WTC11 (cell line): ENCODE results near the gene MARF1. TPM values are rescaled to one million over a fixed set of nuclear protein-coding genes. Genes with fewer than 3 reads are reported as not detected.

Experiments
- ATAC-seq: fragments of 200-7000 bp; cut with Tn5 transposase; 2 replicates; pipeline ENCODE4 v1.10.0; 2021; ENCODE audit warnings: mild to moderate bottlenecking, moderate library complexity
- CTCF ChIA-PET: fragments of 300-600 bp; sonication (Branson Sonifier 250); formaldehyde crosslinking; loops from one replicate; lab custom pipeline; 2021; ENCODE audit warnings: antibody characterized with exemption; lab: Charles Lee
- POLR2A ChIA-PET: fragments of 350-600 bp; sonication (Branson Sonifier 250); formaldehyde crosslinking; loops from one replicate; lab custom pipeline; 2021; ENCODE audit warnings: antibody characterized with exemption; lab: Charles Lee
- DNase-seq: peaks from one replicate; pipeline ENCODE4 v3.0.0; 2021; ENCODE audit warnings: low spot score
- H3K27ac Mint-ChIP-seq: 2 replicates; pipeline ENCODE4 v1.8.0; 2021; ENCODE audit warnings: mixed read lengths
- H3K27me3 Mint-ChIP-seq: 2 replicates; pipeline ENCODE4 v1.8.0; 2021; ENCODE audit warnings: low read depth, mild to moderate bottlenecking, moderate library complexity, mixed read lengths
- H3K36me3 Mint-ChIP-seq: 2 replicates; pipeline ENCODE4 v1.8.0; 2021; ENCODE audit warnings: mixed read lengths
- H3K4me1 Mint-ChIP-seq: 2 replicates; pipeline ENCODE4 v1.8.0; 2022; ENCODE audit warnings: mixed read lengths
- H3K4me3 Mint-ChIP-seq: 2 replicates; pipeline ENCODE4 v1.8.0; 2021; ENCODE audit warnings: mild to moderate bottlenecking, moderate library complexity, mixed read lengths
- H3K9me3 Mint-ChIP-seq: 2 replicates; pipeline ENCODE4 v1.8.0; 2021; ENCODE audit warnings: mixed read lengths
- ATF2 ChIP-seq: sonication (generic); formaldehyde crosslinking; IDR thresholded peaks from 2 replicates; pipeline ENCODE4 v1.8.1; 2022; ENCODE audit warnings: low read depth, missing genetic modification reagents, borderline replicate concordance
- ATF6 ChIP-seq: sonication (generic); formaldehyde crosslinking; IDR thresholded peaks from 2 replicates; pipeline ENCODE4 v1.8.1; 2023; ENCODE audit warnings: mild to moderate bottlenecking, missing genetic modification reagents
- CBFB ChIP-seq: sonication (generic); formaldehyde crosslinking; IDR thresholded peaks from 2 replicates; pipeline ENCODE4 v1.8.1; 2022; ENCODE audit warnings: mild to moderate bottlenecking, low read depth, missing genetic modification reagents
- ESRRA ChIP-seq: sonication (generic); formaldehyde crosslinking; IDR thresholded peaks from 2 replicates; pipeline ENCODE4 v1.8.1; 2022; ENCODE audit warnings: mild to moderate bottlenecking, missing genetic modification reagents, borderline replicate concordance
- FOXP1 ChIP-seq: sonication (generic); formaldehyde crosslinking; IDR thresholded peaks from 2 replicates; pipeline ENCODE4 v1.8.0; 2022; ENCODE audit warnings: missing genetic modification reagents, mild to moderate bottlenecking, moderate library complexity, borderline replicate concordance
- IRF1 ChIP-seq: sonication (generic); formaldehyde crosslinking; IDR thresholded peaks from 2 replicates; pipeline ENCODE4 v1.8.0; 2023; ENCODE audit warnings: missing genetic modification reagents
- JAZF1 ChIP-seq: fragments of 250-450 bp; sonication (Bioruptor Pico); IDR thresholded peaks from 2 replicates; pipeline ENCODE4 v1.9.0; 2021; ENCODE audit warnings: moderate library complexity, mild to moderate bottlenecking, inconsistent platforms
- MLX ChIP-seq: sonication (generic); formaldehyde crosslinking; IDR thresholded peaks from 2 replicates; pipeline ENCODE4 v1.8.1; 2023; ENCODE audit warnings: mild to moderate bottlenecking, missing genetic modification reagents, moderate library complexity
- SMAD4 ChIP-seq: sonication (generic); formaldehyde crosslinking; IDR thresholded peaks from 2 replicates; pipeline ENCODE4 v1.8.0; 2022; ENCODE audit warnings: mild to moderate bottlenecking, missing genetic modification reagents
- STAT6 ChIP-seq: sonication (generic); formaldehyde crosslinking; conservative IDR thresholded peaks from 2 replicates; pipeline ENCODE4 v1.8.1; 2023; ENCODE audit warnings: mild to moderate bottlenecking, low read depth, missing genetic modification reagents, moderate library complexity
- USF2 ChIP-seq: sonication (generic); formaldehyde crosslinking; IDR thresholded peaks from 2 replicates; pipeline ENCODE4 v1.8.1; 2023; ENCODE audit warnings: mild to moderate bottlenecking, missing genetic modification reagents, moderate library complexity
- ZBTB21 ChIP-seq: sonication (generic); formaldehyde crosslinking; IDR thresholded peaks from 2 replicates; pipeline ENCODE4 v1.8.1; 2023; ENCODE audit warnings: mild to moderate bottlenecking, missing genetic modification reagents, borderline replicate concordance
- ZNF219 ChIP-seq: sonication (generic); formaldehyde crosslinking; IDR thresholded peaks from 2 replicates; pipeline ENCODE4 v1.8.0; 2023; ENCODE audit warnings: missing genetic modification reagents, mild to moderate bottlenecking, borderline replicate concordance
- ZNF232 ChIP-seq: sonication (generic); formaldehyde crosslinking; IDR thresholded peaks from 2 replicates; pipeline ENCODE4 v1.8.0; 2022; ENCODE audit warnings: mild to moderate bottlenecking, missing genetic modification reagents
- ZNF396 ChIP-seq: fragments of 250-450 bp; sonication (Bioruptor Pico); IDR thresholded peaks from 2 replicates; pipeline ENCODE4 v1.8.0; 2021; ENCODE audit warnings: mild to moderate bottlenecking, moderate library complexity, borderline replicate concordance
- ZNF416 ChIP-seq: fragments of 250-450 bp; sonication (Bioruptor Pico); IDR thresholded peaks from 2 replicates; pipeline ENCODE4 v1.9.0; 2021; ENCODE audit warnings: mild to moderate bottlenecking, inconsistent platforms
- ZNF425 ChIP-seq: fragments of 250-450 bp; sonication (Bioruptor Pico); conservative IDR thresholded peaks from 2 replicates; pipeline ENCODE4 v1.9.0; 2021; ENCODE audit warnings: mild to moderate bottlenecking
- ZSCAN18 ChIP-seq: fragments of 250-450 bp; sonication (Bioruptor Pico); IDR thresholded peaks from 2 replicates; pipeline ENCODE4 v2.1.2; 2022; ENCODE audit warnings: mild to moderate bottlenecking, moderate library complexity
- total RNA-seq: library from RNA; stranded (reverse); gene quantifications from 3 replicates; pipeline ENCODE4 v1.2.3, GENCODE V29; 2021

The MARF1 gene
- total RNA-seq, 1 experiment from 2014 or later = 31.9 TPM

- TF ChIP-seq ZNF425 (CRISPR knock-in tag) (no peak), ZNF232 (CRISPR knock-in tag) (no peak), ESRRA (CRISPR knock-in tag) (no peak), MLX (CRISPR knock-in tag) (no peak)
These were observed 26.9 kb downstream of the MARF1 start (continued) for GRCh38 chr16:15616012-15616411.

- H3K27ac Mint-ChIP-seq = peak overlapping the region; percentile 83; the same call in 1 of the 2 replicates
- CTCF ChIA-PET = no interaction called here
- H3K9me3 Mint-ChIP-seq = no peaks in the 10 kb centered on the region
- TF ChIP-seq JAZF1 (no peak), ATF6 (CRISPR knock-in tag) (no peak), FOXP1 (CRISPR knock-in tag) (no peak), ZSCAN18 (CRISPR knock-in tag) (no peak), IRF1 (no peak), ZNF416 (CRISPR knock-in tag) (no peak), ATF2 (no peak), SMAD4 (no peak), USF2 (no peak), ZBTB21 (CRISPR knock-in tag) (no peak), STAT6 (CRISPR knock-in tag) (no peak), ZNF232 (CRISPR knock-in tag) (no peak), ZNF396 (no peak), ZNF219 (CRISPR knock-in tag) (no peak), CBFB (CRISPR knock-in tag) (no peak)
- H3K36me3 Mint-ChIP-seq = peaks cover 69% of the 10 kb centered on the region
- DNase-seq (no peak), ATAC-seq (no peak)
- no peaks in the 10 kb centered on the region for H3K4me1 Mint-ChIP-seq
- H3K4me3 Mint-ChIP-seq = no peak overlapping the region
- no peaks in the 10 kb centered on the region for H3K27me3 Mint-ChIP-seq
- POLR2A ChIA-PET = no interaction called here
These were observed 29.3 kb downstream of the MARF1 start for GRCh38 chr16:15613676-15614075.
